SK-N-SH (cell line): ENCODE results near the gene CCP110. TPM values are rescaled to one million over a fixed set of nuclear protein-coding genes. Genes with fewer than 3 reads are reported as not detected.

Experiments used
- CTCF ChIA-PET: fragments of 300-600, 350-600 bp; formaldehyde crosslinking; extraction: SDS; loops from one replicate; lab custom pipeline; 2021; lab: Yijun Ruan, JAX
- POLR2A ChIA-PET: fragments of 350-600 bp; sonication (Branson Sonifier 250); formaldehyde crosslinking; extraction: SDS; loops from one replicate; lab custom pipeline; 2020; ENCODE audit warnings: antibody characterized with exemption, inconsistent platforms; lab: Yijun Ruan, JAX
- DNase-seq: peaks from one replicate; pipeline ENCODE4 v3.0.0; 2012
- H2AFZ ChIP-seq: fragments of 200-600 bp; sonication (generic); 2 replicates; pipeline ENCODE4 v1.8.1; 2016; ENCODE audit warnings: antibody characterized with exemption, mild to moderate bottlenecking, low read depth
- H3F3A ChIP-seq: fragments of 200-600 bp; sonication (generic); replicated peaks from 2 replicates; pipeline ENCODE3; 2016; ENCODE audit warnings: antibody characterized with exemption, mild to moderate bottlenecking; ENCODE audit not compliant: insufficient read depth
- H3K27ac ChIP-seq, 2 experiments: fragments of 200-500 bp in 1 of 2; fragments of 200-600 bp in 1 of 2; sonication (Bioruptor generic) in 1 of 2; sonication (generic), shearing (Covaris generic) in 1 of 2; 2 replicates each; pipeline versions ENCODE4 v1.5.1 to v1.6.1; 2014 to 2016; ENCODE audit warnings: low read depth in 2 of 2, inconsistent platforms in 1 of 2, low read length in 1 of 2, mild to moderate bottlenecking in 1 of 2, mixed read lengths in 1 of 2
- H3K27me3 ChIP-seq: fragments of 200-600 bp; sonication (generic), shearing (Covaris generic); 2 replicates; pipeline ENCODE4 v1.6.1; 2016; ENCODE audit warnings: mixed run types; ENCODE audit not compliant: insufficient read depth
- H3K36me3 ChIP-seq, 2 experiments: fragments of 200-500 bp in 1 of 2; fragments of 200-600 bp in 1 of 2; sonication (Bioruptor generic) in 1 of 2; sonication (generic) in 1 of 2; replicated peaks in 1 of 2; 2 replicates each; pipeline versions ENCODE3 to v1.5.1; 2014 to 2016; ENCODE audit warnings: low read length in 1 of 2, mild to moderate bottlenecking in 1 of 2; ENCODE audit not compliant: insufficient read depth in 2 of 2, control insufficient read depth in 1 of 2
- H3K4me1 ChIP-seq, 2 experiments: fragments of 200-500 bp in 1 of 2; fragments of 200-600 bp in 1 of 2; sonication (Bioruptor generic) in 1 of 2; sonication (generic), shearing (Covaris generic) in 1 of 2; 2 replicates each; pipeline versions ENCODE4 v1.5.1 to v1.6.1; 2014 to 2016; ENCODE audit warnings: low read depth in 1 of 2, low read length in 1 of 2, mixed run types in 1 of 2; ENCODE audit not compliant: insufficient read depth in 2 of 2, control insufficient read depth in 1 of 2
- H3K4me2 ChIP-seq: fragments of 200-600 bp; sonication (generic), shearing (Covaris generic); 2 replicates; pipeline ENCODE4 v1.6.1; 2017; ENCODE audit warnings: mixed run types
- H3K4me3 ChIP-seq, 2 experiments: fragments of 200-500 bp in 1 of 2; fragments of 200-600 bp in 1 of 2; sonication (Bioruptor generic) in 1 of 2; sonication (generic), shearing (Covaris generic) in 1 of 2; 2 replicates each; pipeline versions ENCODE4 v1.5.1 to v1.8.1; 2014 to 2016; ENCODE audit warnings: low read depth in 2 of 2, inconsistent platforms in 1 of 2, low read length in 1 of 2, mild to moderate bottlenecking in 1 of 2, mixed read lengths in 1 of 2, moderate library complexity in 1 of 2
- H3K79me2 ChIP-seq: fragments of 200-600 bp; sonication (generic); 2 replicates; pipeline ENCODE4 v1.8.1; 2017; ENCODE audit warnings: mild to moderate bottlenecking; ENCODE audit not compliant: insufficient read depth
- H3K9ac ChIP-seq: fragments of 200-600 bp; sonication (generic); 2 replicates; pipeline ENCODE4 v1.6.1; 2017; ENCODE audit warnings: mixed run types
- H3K9me2 ChIP-seq: fragments of 200-600 bp; sonication (generic); 2 replicates; pipeline ENCODE4 v1.6.1; 2017; ENCODE audit warnings: mixed run types
- H3K9me3 ChIP-seq: fragments of 200-600 bp; sonication (generic); 2 replicates; pipeline ENCODE4 v1.6.1; 2017; ENCODE audit warnings: mixed run types, mild to moderate bottlenecking, moderate library complexity
- H4K20me1 ChIP-seq: fragments of 200-600 bp; sonication (generic); 2 replicates; pipeline ENCODE4 v1.6.1; 2017; ENCODE audit warnings: mild to moderate bottlenecking, mixed run types; ENCODE audit not compliant: insufficient read depth
- EZH2phosphoT487 ChIP-seq: fragments of 200-600 bp; sonication (generic); IDR thresholded peaks from 2 replicates; pipeline ENCODE4 v1.6.1; 2017; ENCODE audit warnings: low read depth, mixed run types, mild to moderate bottlenecking, antibody characterized with exemption, moderate library complexity, borderline replicate concordance
- FOXJ3 ChIP-seq: sonication (generic); formaldehyde crosslinking; IDR thresholded peaks from 2 replicates; pipeline ENCODE4 v1.5.1; 2020; ENCODE audit warnings: mild to moderate bottlenecking, missing genetic modification reagents
- FOXM1 ChIP-seq: IDR thresholded peaks from 2 replicates; pipeline ENCODE4 v1.4.0; 2012; ENCODE audit warnings: low read depth, mild to moderate bottlenecking
- GABPA ChIP-seq: IDR thresholded peaks from 2 replicates; pipeline ENCODE4 v1.4.0; 2012; ENCODE audit warnings: low read depth, mild to moderate bottlenecking
- GATA2 ChIP-seq: sonication (generic); formaldehyde crosslinking; IDR thresholded peaks from 2 replicates; pipeline ENCODE4 v1.5.0; 2020; ENCODE audit warnings: mild to moderate bottlenecking, missing genetic modification reagents
- NRF1 ChIP-seq: IDR thresholded peaks from 2 replicates; pipeline ENCODE4 v1.6.1; 2012; ENCODE audit warnings: low read depth, mild to moderate bottlenecking, low read length
- PBX3 ChIP-seq: IDR thresholded peaks from 2 replicates; pipeline ENCODE4; 2012
- POLR2AphosphoS5 ChIP-seq: IDR thresholded peaks from 2 replicates; pipeline ENCODE4 v1.6.1; 2012; ENCODE audit warnings: low read depth, low read length
- RCOR1 ChIP-seq: fragments of 150-350 bp; IDR thresholded peaks from 2 replicates; pipeline ENCODE4 v1.6.1; 2017; ENCODE audit warnings: antibody characterized with exemption, low read length
- RFX5 ChIP-seq: IDR thresholded peaks from 2 replicates; pipeline ENCODE4 v1.6.1; 2012; ENCODE audit warnings: mild to moderate bottlenecking, improper control_type of control experiment, low read length
- RXRA ChIP-seq: IDR thresholded peaks from 2 replicates; pipeline ENCODE4 v1.4.0; 2012; ENCODE audit warnings: low read depth, mild to moderate bottlenecking, borderline replicate concordance
- TAF1 ChIP-seq: IDR thresholded peaks from 2 replicates; pipeline ENCODE4 v1.6.1; 2012; ENCODE audit warnings: low read depth, mild to moderate bottlenecking, low read length, moderate library complexity, borderline replicate concordance
- USF2 ChIP-seq: fragments of 150-350 bp; IDR thresholded peaks from 2 replicates; pipeline ENCODE4 v1.6.1; 2017; ENCODE audit warnings: antibody characterized with exemption, low read length, low read depth, borderline replicate concordance
- WGBS: methylation state at CpG from one replicate; pipeline ENCODE4 v1.1.6; 2017; ENCODE audit warnings: low lambda C conversion rate; 5-methylcytosine and 5-hydroxymethylcytosine counted together
- polyA plus RNA-seq, 3 experiments: library from polyadenylated mRNA; depleted of rRNA; stranded (reverse); fragments of >200 nt; gene quantifications; 2 replicates each; pipeline ENCODE4 v1.2.3, GENCODE V29; 2012

CCP110 gene
- polyA plus RNA-seq, 1 of the 3 experiments (the other 2 are of a cell fraction) = 5.4 TPM

GRCh38 chr16:19515757-19516156 lies 8.0 kb upstream of the CCP110 start (continued):
- TF ChIP-seq PBX3 (no peak), GATA2 (CRISPR knock-in tag) (no peak), GABPA (no peak), POLR2AphosphoS5 (no peak), USF2 (no peak)

GRCh38 chr16:19517424-19518089 lies 6.2 kb upstream of the CCP110 start:
- Histone ChIP-seq H3K4me1 (peaks cover 0 to 14% of the 10 kb centered on the region in 2 experiments; a peak in 3 of 4 replicates), H3K27me3 (no peaks in the 10 kb centered on the region), H3K9ac (no peak overlapping the region), H3K79me2 (peaks cover 42% of the 10 kb centered on the region), H3K9me2 (no peaks in the 10 kb centered on the region), H2AFZ (no peak overlapping the region), H4K20me1 (no peaks in the 10 kb centered on the region), H3K27ac (no peak overlapping the region), H3K4me3 (no peak overlapping the region), H3K4me2 (no peak overlapping the region), H3K9me3 (no peaks in the 10 kb centered on the region), H3K36me3 (peaks cover 34 to 43% of the 10 kb centered on the region in 2 experiments), H3F3A (peaks cover 8% of the 10 kb centered on the region)
- DNase-seq = no peak
- ChIA-PET POLR2A (no interaction called here), CTCF (interaction anchor here (1.7 to 5.4 kb wide), 3 partner anchors 14 to 129 kb away, joined by 4 to 26 read pairs (median 6); no protein-coding TSS in a partner anchor)
- TF ChIP-seq RFX5 (no peak), PBX3 (no peak), EZH2phosphoT487 (no peak), TAF1 (no peak), RCOR1 (no peak), RXRA (no peak), FOXJ3 (CRISPR knock-in tag) (no peak), FOXM1 (no peak), GABPA (no peak), NRF1 (no peak)
- 90% methylated on average over 8 of the region's 8 CpGs for WGBS
